HG02970 (cell line): ENCODE measurements around the gene ADA.
"Not testable (repeated sequence)": the region's sequence is repeated elsewhere in the genome, so short reads cannot be mapped to it uniquely, and the experiment has no call there.

Experiments
- ATAC-seq: cut with Tn5 transposase; IDR thresholded peaks from one replicate; pipeline ENCODE4 v1.9.1; 2021; ENCODE audit warnings: mild to moderate bottlenecking, moderate library complexity, moderate number of reproducible peaks; ENCODE audit not compliant: unreplicated experiment, low FRiP score

The ADA gene

DNA sequence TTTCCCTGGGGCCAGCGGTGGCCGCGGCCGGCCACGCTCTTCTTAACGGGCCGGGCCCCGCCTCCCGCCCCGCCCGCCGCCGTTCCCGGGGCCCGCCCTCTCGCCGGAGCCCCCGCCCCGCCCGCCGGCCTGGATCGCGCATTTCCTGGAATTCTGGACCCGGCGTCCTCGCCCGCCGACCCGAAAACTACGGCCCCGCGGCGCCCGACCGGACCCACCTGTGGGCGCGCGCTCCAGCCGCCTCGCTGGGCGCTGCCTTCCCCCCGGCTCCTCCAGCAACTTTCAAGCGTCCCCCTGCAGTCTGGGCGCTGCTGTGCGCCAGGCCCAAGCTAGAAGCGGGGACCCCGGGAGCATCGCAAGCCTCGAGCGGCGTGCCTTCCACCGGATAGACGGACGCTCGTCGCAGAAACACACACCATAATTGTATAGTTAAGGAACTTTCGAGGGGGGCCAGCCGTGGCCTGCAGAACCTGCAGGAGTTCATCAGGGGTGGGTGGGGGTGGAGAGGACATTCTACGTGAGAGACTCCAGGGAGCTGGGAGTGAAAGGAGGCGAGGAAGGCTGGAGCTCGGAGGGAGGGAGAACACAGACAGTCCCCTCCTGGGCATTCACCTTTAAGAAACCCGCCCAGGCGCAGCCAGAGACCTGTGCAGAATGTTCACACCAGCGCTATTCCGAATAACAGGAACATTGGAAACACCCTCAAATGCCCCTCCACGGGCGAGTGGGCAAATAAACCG lies at the start of gene ADA:
ADA (minus strand) TSS at position 16 of the 740 bp plus-strand sequence. CDS start 92 bp downstream, outside the sequence.
- ATAC-seq, result no peak

DNA sequence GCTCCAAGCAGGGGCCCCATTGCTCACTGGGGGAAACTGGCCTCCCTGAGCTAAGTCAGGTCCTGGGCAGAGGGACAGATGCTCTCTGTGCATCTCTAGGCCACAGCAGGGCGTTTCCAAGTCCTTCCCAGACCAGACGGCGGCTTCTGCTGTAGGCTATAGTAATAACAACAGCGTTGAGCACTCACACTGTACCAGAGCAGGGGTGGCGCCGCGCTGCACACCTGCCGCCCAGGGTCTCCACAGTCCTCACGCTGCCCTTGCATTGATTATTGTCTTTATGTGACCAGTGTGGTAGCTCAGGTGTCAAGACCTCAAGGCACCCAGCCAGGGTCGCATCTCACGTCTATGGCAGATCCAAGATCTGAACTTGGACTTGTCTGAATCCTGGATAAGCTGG lies 48.8 kb upstream of the ADA start:
- no peak for ATAC-seq

GRCh38 chr20:44698351-44698750 lies 46.9 kb upstream of the ADA start:
- no peak for ATAC-seq

DNA sequence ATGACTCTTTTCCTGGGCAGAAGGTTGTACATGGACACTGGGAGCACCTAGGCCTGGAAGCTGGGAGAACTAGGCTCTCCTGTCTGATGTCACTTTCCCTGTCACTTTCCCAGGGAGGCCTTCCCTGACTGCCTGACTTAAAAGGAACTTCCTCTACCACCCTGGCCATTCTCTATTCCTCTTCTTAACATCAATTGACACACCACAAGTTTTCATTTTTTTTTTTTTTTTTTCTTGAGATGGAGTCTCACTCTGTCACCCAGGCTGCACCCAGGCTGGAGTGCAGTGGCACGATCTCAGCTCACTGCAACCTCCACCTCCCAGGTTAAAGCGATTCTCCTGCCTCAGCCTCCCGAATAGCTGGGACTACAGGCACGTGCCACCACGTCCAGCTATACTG lies 45.5 kb upstream of the ADA start:
- not testable (repeated sequence) for ATAC-seq

GRCh38 chr20:44696315-44696714 lies 44.8 kb upstream of the ADA start:
- no peak for ATAC-seq

DNA sequence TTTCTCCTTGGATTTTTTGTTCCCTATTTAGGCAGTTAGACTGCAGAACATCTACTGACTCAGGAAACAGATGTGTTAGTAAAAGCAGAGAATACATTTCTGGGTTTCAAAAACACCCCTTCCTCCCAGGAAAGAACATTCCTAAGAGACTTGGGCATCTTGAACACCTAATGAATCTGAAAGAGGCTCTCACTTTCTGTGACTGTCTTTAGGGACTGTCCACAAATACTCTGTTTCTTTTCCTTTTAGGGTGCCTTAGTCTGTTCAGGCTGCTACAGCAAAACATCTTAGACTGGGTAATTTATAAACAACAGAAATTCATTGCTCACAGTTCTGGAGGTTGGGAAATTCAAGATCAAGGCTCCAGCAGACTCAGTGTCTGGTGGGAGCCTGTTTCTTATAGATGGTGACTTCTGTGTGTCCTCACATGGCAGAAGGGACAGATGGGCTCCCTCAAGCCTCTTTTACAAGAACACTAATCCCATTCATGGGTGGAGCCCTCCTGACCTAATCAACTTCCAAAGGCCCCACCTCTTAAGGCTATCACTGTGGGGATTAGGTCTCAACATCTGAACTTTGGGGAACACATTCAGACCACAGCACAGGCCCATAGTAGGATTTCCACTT lies 44.3 kb upstream of the ADA start:
- ATAC-seq, result no peak

GRCh38 chr20:44695295-44695673 lies 43.8 kb upstream of the ADA start:
- ATAC-seq, result no peak

DNA sequence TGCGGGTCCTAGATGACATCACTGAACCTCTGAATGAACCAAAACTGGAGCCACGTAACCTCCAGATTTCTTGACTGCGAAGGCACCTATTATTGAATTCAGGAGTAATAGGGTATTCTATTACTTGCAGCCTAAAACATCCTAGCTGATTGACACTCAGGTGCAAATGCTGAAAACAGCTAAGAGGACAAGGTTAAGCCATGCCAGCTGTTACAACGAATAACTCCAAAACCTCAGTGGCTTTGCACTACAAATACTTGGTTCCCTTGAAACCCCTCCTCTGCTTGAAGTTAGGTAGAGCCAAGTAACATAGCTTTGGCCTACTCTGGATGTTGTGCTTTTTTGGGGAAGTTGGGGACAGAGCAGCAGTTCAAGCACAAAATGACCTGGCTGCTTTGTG lies 42.7 kb upstream of the ADA start:
- no peak for ATAC-seq

GRCh38 chr20:44693627-44694026 lies 42.1 kb upstream of the ADA start:
- no peak for ATAC-seq

DNA sequence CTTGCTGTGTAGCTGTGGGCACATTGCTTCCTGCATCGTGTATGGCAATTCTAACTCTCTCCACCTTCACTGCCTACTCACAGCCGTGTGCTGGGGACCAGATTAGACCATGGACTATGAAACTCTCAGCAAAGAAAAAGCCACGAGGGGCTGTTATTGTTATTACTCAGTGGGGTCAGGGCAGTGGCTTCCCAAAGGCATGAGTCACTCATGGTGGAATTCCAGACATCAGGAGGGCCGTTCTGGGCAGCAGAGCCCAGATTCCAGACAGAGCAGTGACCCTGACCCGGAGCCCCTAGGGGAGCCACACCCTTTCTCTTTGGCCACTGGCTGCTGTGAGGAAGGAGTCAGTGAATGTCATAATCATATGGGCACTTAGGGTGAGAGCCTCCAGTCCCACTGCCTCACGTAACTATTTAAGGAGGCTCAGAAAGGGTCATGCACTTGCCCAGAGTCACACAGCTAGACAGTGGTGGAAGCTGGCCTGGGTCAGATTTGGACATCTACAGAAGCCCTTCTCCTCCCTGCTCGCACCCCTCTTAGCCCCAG lies 41.5 kb upstream of the ADA start:
- no peak for ATAC-seq

DNA sequence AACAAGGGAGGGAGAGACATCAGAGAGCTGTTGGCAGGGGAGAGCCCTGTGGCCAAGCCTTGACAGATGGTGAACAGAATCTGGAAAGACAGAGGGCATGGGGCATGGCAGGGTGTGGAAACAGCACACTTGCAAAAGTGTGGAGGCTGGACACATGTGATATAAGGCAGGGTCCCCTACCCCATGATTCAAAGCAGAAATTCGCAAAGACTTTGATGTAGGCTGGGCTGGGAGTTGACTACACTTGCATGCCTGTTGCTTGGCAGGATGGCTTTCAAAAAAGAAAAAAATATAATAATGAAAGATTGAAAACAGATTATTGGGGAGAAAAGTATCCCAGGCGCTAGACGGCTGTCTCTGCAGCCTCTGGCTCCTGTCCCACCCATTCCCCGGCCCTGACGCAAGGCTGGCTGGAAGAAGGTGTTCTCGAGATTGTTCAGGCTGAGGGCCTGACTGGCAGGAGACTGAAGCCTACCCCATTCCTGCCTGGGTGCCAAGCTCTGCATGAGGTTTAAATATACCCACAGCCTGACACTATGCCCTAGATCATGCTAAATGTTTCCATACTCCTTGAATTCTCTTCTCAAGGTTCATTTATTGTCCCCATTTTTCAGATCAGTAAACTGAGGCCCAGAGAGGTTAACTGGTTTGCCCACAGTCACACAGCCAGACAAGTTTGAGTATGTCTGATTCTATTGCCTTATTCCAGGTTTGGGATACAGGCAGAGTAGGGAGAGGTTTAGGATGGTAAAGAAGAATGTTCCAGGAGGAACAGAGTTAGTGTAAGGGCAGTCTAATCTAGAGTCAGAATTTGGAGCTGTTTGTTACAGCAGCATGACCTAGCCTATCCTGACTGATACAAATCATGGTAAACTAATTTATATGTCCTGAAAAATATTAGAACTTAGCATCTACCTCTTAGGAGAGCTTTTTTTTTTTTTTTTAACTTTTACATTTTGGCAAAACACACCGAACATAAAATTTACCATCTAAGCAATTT lies 40.2 kb upstream of the ADA start:
- no peak for ATAC-seq

- no peak for ATAC-seq
Observed at GRCh38 chr20:44690781-44691423, 39.4 kb upstream of the ADA start.

GRCh38 chr20:44689809-44690208 lies 38.3 kb upstream of the ADA start:
- ATAC-seq, result no peak

DNA sequence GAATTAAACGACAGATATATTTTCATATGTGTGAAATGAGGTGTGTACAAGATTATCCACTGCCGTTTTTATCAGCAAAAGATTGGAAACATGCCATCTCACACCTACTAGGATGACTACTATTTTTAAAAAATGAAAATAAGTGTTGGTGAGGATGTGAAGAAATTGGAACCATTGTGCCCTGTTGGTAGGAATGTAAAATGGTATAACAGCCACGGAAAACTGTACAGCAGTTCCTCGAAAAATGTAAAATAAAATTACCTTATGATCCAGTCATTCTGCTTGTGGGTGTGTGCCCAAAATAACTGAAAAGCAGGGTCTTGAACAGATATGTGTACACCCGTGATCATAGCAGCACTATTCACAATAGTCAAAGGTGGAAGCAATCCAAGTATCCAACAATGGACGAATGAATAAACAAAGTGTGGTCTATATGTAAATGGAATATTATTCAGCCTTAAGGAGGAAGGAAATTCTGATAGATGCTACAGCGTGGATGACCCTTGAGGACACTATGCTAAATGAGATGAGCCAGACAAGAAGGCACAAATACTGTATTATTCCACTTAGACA lies 36.6 kb upstream of the ADA start:
- ATAC-seq, result no peak

GRCh38 chr20:44686934-44687333 lies 35.4 kb upstream of the ADA start:
- no peak for ATAC-seq

- no peak for ATAC-seq
Observed at GRCh38 chr20:44684047-44684967, 32.8 kb upstream of the ADA start.

- ATAC-seq, result no peak
Observed at GRCh38 chr20:44683263-44684046, 32.0 kb upstream of the ADA start.
